G401 (cell line): Measurements from ENCODE around the gene EDN2. TPM values are rescaled to one million over a fixed set of nuclear protein-coding genes. Genes with fewer than 3 reads are reported as not detected.

Experiments used
- DNase-seq: peaks from one replicate; pipeline ENCODE4 v3.0.0-alpha.2; 2015; ENCODE audit warnings: low spot score
- in situ Hi-C: cut with HindIII; loops from 2 replicates; pipeline ENCODE4 v1.10.0; 2016; ENCODE audit warnings: low sequenced_read_pairs, mixed read lengths
- total RNA-seq: library from RNA; depleted of rRNA; stranded (reverse); fragments of >200 nt; shearing (Covaris generic); gene quantifications from 2 replicates; pipeline ENCODE4 v1.2.3, GENCODE V29; 2014

Gene EDN2
- total RNA-seq, 1 experiment from 2014 or later = 2.2 TPM

- in situ Hi-C loops = no loop called here
- DNase-seq = peak; percentile 82
Measured at GRCh38 chr1:41474490-41475271, 9.8 kb downstream of the EDN2 start.

- no peak for DNase-seq
- in situ Hi-C loops = no loop called here
Measured at GRCh38 chr1:41473738-41474362, 10.6 kb downstream of the EDN2 start.

GRCh38 chr1:41471658-41472057, 12.8 kb downstream of the EDN2 start:
- in situ Hi-C loops = no loop called here
- DNase-seq = no peak

- in situ Hi-C loops = no loop called here
- no peak for DNase-seq
Measured at GRCh38 chr1:41469706-41470105, 14.8 kb downstream of the EDN2 start.

GRCh38 chr1:41468122-41468762, 16.2 kb downstream of the EDN2 start:
- in situ Hi-C loops = no loop called here
- no peak for DNase-seq

GRCh38 chr1:41467673-41468072, 16.8 kb downstream of the EDN2 start:
- DNase-seq = no peak
- in situ Hi-C loops = no loop called here

GRCh38 chr1:41466146-41466545, 18.3 kb downstream of the EDN2 start:
- no peak for DNase-seq
- in situ Hi-C loops = no loop called here

GRCh38 chr1:41465741-41466140, 18.7 kb downstream of the EDN2 start:
- no peak for DNase-seq
- in situ Hi-C loops = no loop called here

- in situ Hi-C loops = no loop called here
- no peak for DNase-seq
Measured at GRCh38 chr1:41464885-41465284, 19.6 kb downstream of the EDN2 start.

- in situ Hi-C loops = no loop called here
- DNase-seq = no peak
Measured at GRCh38 chr1:41463516-41463915, 21.0 kb downstream of the EDN2 start.

GRCh38 chr1:41462680-41463004, 21.8 kb downstream of the EDN2 start:
- no peak for DNase-seq
- in situ Hi-C loops = no loop called here

GRCh38 chr1:41461790-41462679, 22.4 kb downstream of the EDN2 start:
- in situ Hi-C loops = no loop called here
- DNase-seq = no peak

GRCh38 chr1:41456847-41457540, 27.5 kb downstream of the EDN2 start:
- in situ Hi-C loops = no loop called here

GRCh38 chr1:41455479-41456332, 28.8 kb downstream of the EDN2 start:
- DNase-seq = peak; percentile 94
- in situ Hi-C loops = no loop called here

More at GRCh38 chr1:41456847-41457540, 27.5 kb downstream of the EDN2 start:
- DNase-seq = no peak

GRCh38 chr1:41454406-41454805, 30.1 kb downstream of the EDN2 start:
- in situ Hi-C loops = no loop called here
- peak; percentile 24 for DNase-seq

GRCh38 chr1:41452704-41453290, 31.7 kb downstream of the EDN2 start:
- in situ Hi-C loops = no loop called here
- DNase-seq = no peak

GRCh38 chr1:41450747-41451285, 33.7 kb downstream of the EDN2 start:
- DNase-seq = no peak
- in situ Hi-C loops = no loop called here
